Liver (tissue), 3 donors: Measurements from ENCODE around the gene RRN3.

ENCODE experiments used
- CTCF ChIP-seq: fragments of 150-350 bp; IDR thresholded peaks from 2 replicates; pipeline ENCODE4 v1.5.1; 2017; ENCODE audit warnings: improper control_type of control experiment, low read depth, low read length; ENCODE audit not compliant: missing input control
- EGR1 ChIP-seq, 2 donors: IDR thresholded peaks; 2 replicates each; pipeline ENCODE4 v1.6.1; 2016 to 2018; ENCODE audit warnings: antibody characterized with exemption in 2 of 2, low read depth in 2 of 2
- MAX ChIP-seq: IDR thresholded peaks from 2 replicates; pipeline ENCODE4 v1.6.1; 2016; ENCODE audit warnings: antibody characterized with exemption
- REST ChIP-seq: IDR thresholded peaks from 2 replicates; pipeline ENCODE4 v1.6.1; 2016; ENCODE audit warnings: antibody characterized with exemption, mild to moderate bottlenecking
- RXRA ChIP-seq, 2 donors: IDR thresholded peaks; 2 replicates each; pipeline ENCODE4 v1.6.1; 2017 to 2018; ENCODE audit warnings: antibody characterized with exemption in 2 of 2, mild to moderate bottlenecking in 1 of 2
- TAF1 ChIP-seq: conservative IDR thresholded peaks from 2 replicates; pipeline ENCODE4 v1.6.1; 2016; ENCODE audit warnings: antibody characterized with exemption, mild to moderate bottlenecking
- ZBTB33 ChIP-seq: IDR thresholded peaks from 2 replicates; pipeline ENCODE4 v1.6.1; 2016; ENCODE audit warnings: antibody characterized with exemption
- donor health status: healthy.
- donor health status: healthy.

GRCh38 chr16:15057681-15058417 lies 36.2 kb downstream of the RRN3 start:
- TF ChIP-seq CTCF (no peak), ZBTB33 (no peak), TAF1 (no peak), REST (no peak), MAX (no peak), RXRA (IDR thresholded peaks at IDR 0.05) (no peak), EGR1 (IDR thresholded peaks at IDR 0.05; ENCODE audit: low read depth in 2 of 2) (no peak)
